ENCODE data around the gene IDI2.

DNA sequence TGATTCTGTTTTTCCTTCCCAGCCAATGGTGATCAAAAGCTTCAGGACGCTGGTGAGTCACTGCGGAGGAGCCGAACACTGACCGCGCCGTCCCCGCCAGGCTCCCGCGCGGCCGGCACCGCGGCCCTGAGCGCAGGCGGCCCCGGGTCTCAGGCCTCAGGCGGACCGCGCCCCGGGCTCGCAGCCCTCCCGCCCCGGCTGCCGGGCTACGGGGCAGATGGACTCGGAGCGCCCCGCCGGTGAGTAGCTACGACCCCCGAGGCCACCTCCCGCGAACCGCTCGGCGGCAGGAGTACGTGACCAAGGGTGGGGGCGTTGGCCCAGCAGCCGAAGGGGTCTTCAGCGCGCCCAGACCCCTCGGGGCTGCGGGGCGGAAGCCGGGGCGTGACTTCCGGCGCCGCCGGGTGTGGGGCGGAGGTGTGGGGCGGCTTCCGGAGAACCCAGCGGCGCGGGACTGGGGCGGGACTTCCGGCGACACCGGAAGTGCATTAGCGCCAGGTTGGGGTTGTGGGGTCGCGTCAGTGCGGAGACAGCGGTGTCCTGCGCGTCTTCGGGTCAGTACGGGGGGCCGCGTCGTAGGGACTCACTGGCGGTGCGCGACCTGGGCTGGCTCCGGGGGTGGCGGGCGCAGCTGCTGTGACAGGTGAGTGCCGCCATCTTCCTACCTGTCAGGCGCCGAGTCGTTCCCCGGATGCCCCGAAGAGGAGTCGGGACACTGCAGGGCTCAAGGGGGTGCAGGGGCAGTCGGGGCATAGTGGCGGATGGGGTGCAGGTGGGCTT, 30.9 kb upstream of the IDI2 start, which contains the start of gene WDR37:
- TF ChIP-seq, protein P1, sequence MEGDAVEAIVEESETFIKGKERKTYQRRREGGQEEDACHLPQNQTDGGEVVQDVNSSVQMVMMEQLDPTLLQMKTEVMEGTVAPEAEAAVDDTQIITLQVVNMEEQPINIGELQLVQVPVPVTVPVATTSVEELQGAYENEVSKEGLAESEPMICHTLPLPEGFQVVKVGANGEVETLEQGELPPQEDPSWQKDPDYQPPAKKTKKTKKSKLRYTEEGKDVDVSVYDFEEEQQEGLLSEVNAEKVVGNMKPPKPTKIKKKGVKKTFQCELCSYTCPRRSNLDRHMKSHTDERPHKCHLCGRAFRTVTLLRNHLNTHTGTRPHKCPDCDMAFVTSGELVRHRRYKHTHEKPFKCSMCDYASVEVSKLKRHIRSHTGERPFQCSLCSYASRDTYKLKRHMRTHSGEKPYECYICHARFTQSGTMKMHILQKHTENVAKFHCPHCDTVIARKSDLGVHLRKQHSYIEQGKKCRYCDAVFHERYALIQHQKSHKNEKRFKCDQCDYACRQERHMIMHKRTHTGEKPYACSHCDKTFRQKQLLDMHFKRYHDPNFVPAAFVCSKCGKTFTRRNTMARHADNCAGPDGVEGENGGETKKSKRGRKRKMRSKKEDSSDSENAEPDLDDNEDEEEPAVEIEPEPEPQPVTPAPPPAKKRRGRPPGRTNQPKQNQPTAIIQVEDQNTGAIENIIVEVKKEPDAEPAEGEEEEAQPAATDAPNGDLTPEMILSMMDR (IDR thresholded peaks at IDR 0.05): no peak
- peak; percentile 66 to 72 for TF ChIP-seq POLR2A (IDR thresholded peaks at IDR 0.05)

Measured in Peyer's patch (tissue), 4 donors.